Measurements from ENCODE around the gene SVIP.

- TF ChIP-seq CTCF (conservative IDR thresholded peaks at IDR 0.05; ENCODE audit: low read length), result no peak
- TF ChIP-seq EZH2phosphoT487 (IDR thresholded peaks at IDR 0.05; ENCODE audit: borderline replicate concordance, low read depth, low read length), result no peak
Observed at GRCh38 chr11:22829231-22830081, at the start of gene SVIP.

All from OCI-LY7 (cell line).